ENCODE results near the gene ZNF141. TPM values are rescaled to one million over a fixed set of nuclear protein-coding genes. Genes with fewer than 3 reads are reported as not detected.
"Not testable (repeated sequence)": the region's sequence is repeated elsewhere in the genome, so short reads cannot be mapped to it uniquely, and the experiment has no call there.

Gene ZNF141
- total RNA-seq = 28.1 to 32.5 TPM (median 29.8 TPM) in 3 replicates

DNA sequence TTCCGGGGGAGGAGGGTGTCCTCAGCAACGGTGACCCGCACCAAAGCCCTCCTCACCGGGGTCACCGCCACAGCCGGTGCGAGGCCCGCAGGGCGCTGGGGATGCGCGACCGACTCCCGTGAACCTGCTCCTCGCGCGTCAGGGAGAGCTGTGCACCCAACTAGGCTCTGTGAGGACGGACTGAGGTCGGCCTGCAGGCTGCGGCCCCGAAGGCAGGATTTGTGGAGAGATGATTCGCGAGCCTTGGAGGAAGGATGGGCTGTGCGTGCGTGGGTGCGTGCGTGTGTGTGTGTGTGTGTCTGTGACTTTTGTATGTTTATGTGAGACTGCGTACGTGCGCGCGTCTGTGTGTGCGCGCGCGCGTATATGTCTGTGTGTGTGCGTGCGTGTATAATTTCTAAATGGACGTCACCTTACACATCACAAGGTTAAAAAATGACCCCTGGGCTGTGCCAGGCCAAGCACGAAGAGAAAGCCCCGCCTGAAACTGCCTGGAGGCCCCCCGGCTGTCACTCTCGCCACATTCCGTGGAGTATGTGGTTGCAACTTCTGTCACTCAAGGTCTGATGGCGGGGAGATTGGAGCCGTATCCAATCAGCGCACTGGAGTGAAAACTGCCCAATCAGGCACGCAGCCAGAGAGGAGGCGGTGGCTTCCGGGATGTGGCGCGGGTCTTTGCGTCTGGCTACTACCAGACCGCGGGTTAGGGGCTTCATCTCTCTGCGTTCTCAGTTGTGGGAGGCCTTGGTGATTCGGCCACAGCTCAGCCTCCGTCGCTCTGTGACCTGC lies at the start of gene ZNF141:
Gene ZNF141, plus strand, starts transcription at position 672 of the 789 bp plus-strand sequence. CDS start 170 bp downstream, outside the sequence.
- Mint-ChIP-seq H3K9me3 (peaks cover 19% of the 10 kb centered on the region), H3K27ac (peak within 1 kb of the TSS; percentile 100), H3K27me3 (ENCODE audit: low read depth) (no peaks in the 10 kb centered on the region), H3K4me3 (peak within 1 kb of the TSS; percentile 100), H3K4me1 (peaks cover 24% of the 10 kb centered on the region), H3K36me3 (peaks cover 26% of the 10 kb centered on the region)
- DNase-seq (ENCODE audit: low spot score in 2 of 2, unreplicated experiment in 2 of 2) = peak; percentile 84 to 92
- TF ChIP-seq, protein P1, sequence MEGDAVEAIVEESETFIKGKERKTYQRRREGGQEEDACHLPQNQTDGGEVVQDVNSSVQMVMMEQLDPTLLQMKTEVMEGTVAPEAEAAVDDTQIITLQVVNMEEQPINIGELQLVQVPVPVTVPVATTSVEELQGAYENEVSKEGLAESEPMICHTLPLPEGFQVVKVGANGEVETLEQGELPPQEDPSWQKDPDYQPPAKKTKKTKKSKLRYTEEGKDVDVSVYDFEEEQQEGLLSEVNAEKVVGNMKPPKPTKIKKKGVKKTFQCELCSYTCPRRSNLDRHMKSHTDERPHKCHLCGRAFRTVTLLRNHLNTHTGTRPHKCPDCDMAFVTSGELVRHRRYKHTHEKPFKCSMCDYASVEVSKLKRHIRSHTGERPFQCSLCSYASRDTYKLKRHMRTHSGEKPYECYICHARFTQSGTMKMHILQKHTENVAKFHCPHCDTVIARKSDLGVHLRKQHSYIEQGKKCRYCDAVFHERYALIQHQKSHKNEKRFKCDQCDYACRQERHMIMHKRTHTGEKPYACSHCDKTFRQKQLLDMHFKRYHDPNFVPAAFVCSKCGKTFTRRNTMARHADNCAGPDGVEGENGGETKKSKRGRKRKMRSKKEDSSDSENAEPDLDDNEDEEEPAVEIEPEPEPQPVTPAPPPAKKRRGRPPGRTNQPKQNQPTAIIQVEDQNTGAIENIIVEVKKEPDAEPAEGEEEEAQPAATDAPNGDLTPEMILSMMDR (IDR thresholded peaks at IDR 0.05; ENCODE audit: unreplicated experiment) = no peak

DNA sequence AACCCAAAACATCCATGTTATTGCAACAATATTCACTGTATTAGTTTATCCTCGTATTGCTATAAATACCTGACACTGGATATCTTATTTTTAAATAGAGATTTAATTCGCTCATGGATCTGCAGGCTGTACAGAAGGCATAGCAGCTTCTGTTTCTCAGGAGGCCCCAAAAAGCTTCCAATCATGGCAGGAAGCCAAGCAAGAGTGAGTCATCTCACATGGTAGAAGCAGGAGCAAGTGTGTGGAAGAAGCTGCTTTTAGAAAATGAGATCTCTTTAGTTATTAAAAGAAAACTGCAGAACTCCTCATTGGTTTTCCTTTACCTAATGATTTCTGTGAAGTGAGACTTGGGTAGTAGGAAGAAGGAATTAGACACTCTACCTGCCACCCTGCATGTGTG lies 48.7 kb upstream of the ZNF141 start:
- peaks cover 55% of the 10 kb centered on the region for H3K9me3 Mint-ChIP-seq
- H3K4me1 Mint-ChIP-seq = no peaks in the 10 kb centered on the region

DNA sequence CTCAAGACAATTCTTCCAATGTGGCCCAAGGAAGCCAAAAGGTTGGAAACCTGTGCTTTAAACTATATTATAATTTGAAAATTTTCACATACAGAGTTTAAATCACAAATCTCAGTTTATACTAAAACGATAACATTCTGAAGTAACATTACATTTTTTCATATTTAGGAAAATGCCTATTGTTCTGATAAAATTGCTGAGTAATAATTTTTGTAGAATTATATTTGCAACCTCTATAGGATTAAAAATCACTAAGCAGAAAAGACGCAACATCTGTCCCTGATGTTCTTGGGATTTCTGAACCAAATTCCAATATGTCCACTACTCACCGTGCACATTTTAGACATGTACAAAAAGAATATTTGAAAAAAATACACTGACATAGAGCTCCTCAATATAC lies 42.9 kb upstream of the ZNF141 start:
- H3K27me3 Mint-ChIP-seq (ENCODE audit: low read depth) = no peaks in the 10 kb centered on the region
- no peak for DNase-seq (ENCODE audit: low spot score in 2 of 2, unreplicated experiment in 2 of 2)
- peaks cover 51% of the 10 kb centered on the region for H3K9me3 Mint-ChIP-seq
- H3K36me3 Mint-ChIP-seq = peaks cover 16% of the 10 kb centered on the region
- H3K27ac Mint-ChIP-seq = no peak overlapping the region
- TF ChIP-seq, protein P1 (IDR thresholded peaks at IDR 0.05; ENCODE audit: unreplicated experiment) = no peak
- H3K4me3 Mint-ChIP-seq = no peak overlapping the region
- H3K4me1 Mint-ChIP-seq = no peaks in the 10 kb centered on the region

More for the DNA sequence above, 48.7 kb upstream of the ZNF141 start:
- H3K4me3 Mint-ChIP-seq = no peak overlapping the region
- TF ChIP-seq, protein P1 (IDR thresholded peaks at IDR 0.05; ENCODE audit: unreplicated experiment) = no peak
- H3K36me3 Mint-ChIP-seq = peaks cover 37% of the 10 kb centered on the region
- DNase-seq (ENCODE audit: low spot score in 2 of 2, unreplicated experiment in 2 of 2) = no peak
- no peak overlapping the region for H3K27ac Mint-ChIP-seq
- H3K27me3 Mint-ChIP-seq (ENCODE audit: low read depth) = no peaks in the 10 kb centered on the region

DNA sequence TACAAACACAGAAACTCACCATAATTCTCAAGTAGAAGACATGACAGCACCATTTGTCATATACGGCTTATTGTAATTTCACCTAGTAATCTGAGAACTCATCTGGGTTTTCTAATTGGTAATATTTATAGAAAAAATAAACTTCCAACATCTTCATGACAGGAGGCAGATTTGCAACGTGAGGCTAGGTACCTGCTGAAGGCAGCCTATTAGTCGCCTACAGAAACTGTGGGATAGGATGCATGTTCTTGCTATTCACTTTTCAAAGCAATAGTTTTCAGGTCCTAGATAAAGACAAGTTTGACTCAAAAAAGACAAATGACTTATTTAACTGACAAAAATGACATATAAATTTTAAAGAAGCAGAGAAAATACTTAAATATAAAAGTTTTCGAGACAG lies 35.2 kb upstream of the ZNF141 start:
- TF ChIP-seq, protein P1 (IDR thresholded peaks at IDR 0.05; ENCODE audit: unreplicated experiment) = no peak
- peaks cover 44% of the 10 kb centered on the region for H3K9me3 Mint-ChIP-seq
- no peak overlapping the region for H3K27ac Mint-ChIP-seq
- no peaks in the 10 kb centered on the region for H3K4me1 Mint-ChIP-seq
- DNase-seq (ENCODE audit: low spot score in 2 of 2, unreplicated experiment in 2 of 2) = no peak
- H3K27me3 Mint-ChIP-seq (ENCODE audit: low read depth) = no peaks in the 10 kb centered on the region
- peaks cover 8% of the 10 kb centered on the region for H3K36me3 Mint-ChIP-seq
- no peak overlapping the region for H3K4me3 Mint-ChIP-seq

DNA sequence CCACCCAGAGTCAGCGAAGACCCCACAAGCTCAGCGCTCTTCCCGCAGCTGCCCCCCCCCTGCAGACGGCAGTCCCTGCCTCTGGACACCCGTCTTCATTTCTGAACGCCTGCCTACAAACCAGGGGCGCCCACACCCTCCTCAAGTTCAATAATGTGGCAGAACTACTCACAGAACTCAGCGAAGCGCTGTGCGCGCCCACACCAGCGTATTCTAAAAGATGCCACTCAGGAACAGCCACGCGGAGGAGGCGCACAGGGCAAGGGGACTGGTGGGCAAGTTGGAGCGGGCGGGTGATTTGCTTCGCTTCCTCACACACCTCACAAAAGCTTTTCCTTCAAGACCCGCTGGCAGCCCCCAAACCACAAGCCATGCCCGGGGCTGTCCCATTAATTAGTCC lies 33.1 kb upstream of the ZNF141 start:
- peak overlapping the region; percentile 76 for H3K4me3 Mint-ChIP-seq
- DNase-seq (ENCODE audit: low spot score in 2 of 2, unreplicated experiment in 2 of 2); H3K27me3 Mint-ChIP-seq (ENCODE audit: low read depth); H3K36me3 Mint-ChIP-seq; H3K27ac Mint-ChIP-seq; H3K4me1 Mint-ChIP-seq: not testable (repeated sequence)
- peaks cover 33% of the 10 kb centered on the region for H3K9me3 Mint-ChIP-seq

DNA sequence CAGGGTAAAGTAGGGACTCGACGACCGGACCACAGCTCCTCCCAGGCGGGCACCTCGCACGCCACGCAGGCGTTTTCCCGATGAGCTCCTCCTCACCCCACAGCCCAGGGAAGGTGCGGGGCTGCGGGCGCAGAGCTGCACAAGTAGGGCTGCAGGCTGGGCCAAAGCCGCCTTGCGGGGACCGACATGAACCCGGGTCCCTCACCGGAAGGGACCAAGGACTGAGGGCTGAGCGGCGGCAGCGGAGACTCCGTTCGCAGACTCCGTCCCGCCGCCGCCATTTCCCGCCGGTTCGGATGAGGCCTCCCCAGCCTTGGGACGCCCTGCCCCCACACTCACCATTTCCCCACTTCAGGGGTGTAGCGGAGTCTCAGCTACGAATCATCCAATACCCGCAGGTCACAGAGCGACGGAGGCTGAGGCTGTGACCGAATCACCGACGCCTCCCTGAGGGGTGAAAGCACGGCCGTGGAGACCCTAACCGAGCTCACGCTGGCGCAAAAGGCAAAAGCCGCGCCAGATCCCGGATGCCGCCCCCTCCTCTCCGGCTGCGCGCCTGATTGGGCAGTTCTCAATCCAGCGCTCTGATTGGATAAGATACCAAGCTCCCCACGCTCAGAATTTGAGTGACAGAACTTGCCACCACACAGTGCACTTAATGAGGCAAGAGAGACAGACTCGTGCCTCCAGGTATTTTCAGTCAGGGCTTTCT lies 32.5 kb upstream of the ZNF141 start, which contains the start of gene ZNF732:
Gene ZNF732, minus strand, starts transcription at position 506 of the 712 bp plus-strand sequence. Its CDS starts 164 bp downstream, at position 342.
- peaks cover 33% of the 10 kb centered on the region for H3K9me3 Mint-ChIP-seq
- no peaks in the 10 kb centered on the region for H3K27me3 Mint-ChIP-seq (ENCODE audit: low read depth)
- TF ChIP-seq, protein P1 (IDR thresholded peaks at IDR 0.05; ENCODE audit: unreplicated experiment) = no peak
- peak within 1 kb of the TSS; percentile 76 for H3K4me3 Mint-ChIP-seq
- peaks cover 8% of the 10 kb centered on the region for H3K36me3 Mint-ChIP-seq
- no peaks in the 10 kb centered on the region for H3K4me1 Mint-ChIP-seq
- DNase-seq (ENCODE audit: low spot score in 2 of 2, unreplicated experiment in 2 of 2) = peak; percentile 41 to 62
- no peak within 1 kb of the TSS for H3K27ac Mint-ChIP-seq
